ENCODE results near the gene SLC35G6. TPM values are rescaled to one million over a fixed set of nuclear protein-coding genes. Genes with fewer than 3 reads are reported as not detected.

Gene SLC35G6
- total and polyA plus RNA-seq, 2 donors = not detected

- 78% methylated on average over 7 of the region's 7 CpGs for WGBS
- Histone ChIP-seq H3K4me3 (ENCODE audit: low read depth, low read length) (no peak overlapping the region), H3K36me3 (ENCODE audit: insufficient read depth) (no peaks in the 10 kb centered on the region), H3K4me1 (ENCODE audit: insufficient read depth) (peaks cover 2% of the 10 kb centered on the region), H3K27ac (ENCODE audit: low read depth) (no peak overlapping the region)
- DNase-seq (ENCODE audit: extremely low spot score) = no peak
Observed at GRCh38 chr17:7443499-7444485, 37.5 kb upstream of the SLC35G6 start.

- 10% methylated on average over 51 of the region's 51 CpGs for WGBS
- Histone ChIP-seq H3K4me1 (ENCODE audit: insufficient read depth) (peaks cover under 1% of the 10 kb centered on the region), H3K27ac (ENCODE audit: low read depth) (no peak within 1 kb of the TSS), H3K4me3 (ENCODE audit: low read depth, low read length) (peak within 1 kb of the TSS; percentile 9), H3K36me3 (ENCODE audit: insufficient read depth) (no peaks in the 10 kb centered on the region)
- no peak for DNase-seq (ENCODE audit: extremely low spot score)
Observed at GRCh38 chr17:7444682-7445618, 36.3 kb upstream of the SLC35G6 start, which contains the start of gene CHRNB1. Gene CHRNB1, plus strand, starts transcription at chr17:7445061. Its CDS starts 67 bp downstream, at chr17:7445128.

GRCh38 chr17:7445619-7445968, 35.7 kb upstream of the SLC35G6 start:
- H3K27ac ChIP-seq (ENCODE audit: low read depth) = no peak overlapping the region
- no peaks in the 10 kb centered on the region for H3K4me1 ChIP-seq (ENCODE audit: insufficient read depth)
- H3K4me3 ChIP-seq (ENCODE audit: low read depth, low read length) = no peak overlapping the region
- no peaks in the 10 kb centered on the region for H3K36me3 ChIP-seq (ENCODE audit: insufficient read depth)
- WGBS = 10% methylated on average over 16 of the region's 16 CpGs
- DNase-seq (ENCODE audit: extremely low spot score) = no peak

- DNase-seq (ENCODE audit: extremely low spot score) = no peak
- no peaks in the 10 kb centered on the region for H3K36me3 ChIP-seq (ENCODE audit: insufficient read depth)
- WGBS = 89% methylated on average over 7 of the region's 7 CpGs
- no peak overlapping the region for H3K27ac ChIP-seq (ENCODE audit: low read depth)
- H3K4me3 ChIP-seq (ENCODE audit: low read depth, low read length) = no peak overlapping the region
- no peaks in the 10 kb centered on the region for H3K4me1 ChIP-seq (ENCODE audit: insufficient read depth)
Observed at GRCh38 chr17:7448461-7448860, 32.8 kb upstream of the SLC35G6 start.

GRCh38 chr17:7459961-7460545, 21.2 kb upstream of the SLC35G6 start:
- H3K4me1 ChIP-seq (ENCODE audit: insufficient read depth) = no peaks in the 10 kb centered on the region
- no peak overlapping the region for H3K4me3 ChIP-seq (ENCODE audit: low read depth, low read length)
- no peak overlapping the region for H3K27ac ChIP-seq (ENCODE audit: low read depth)
- DNase-seq (ENCODE audit: extremely low spot score) = no peak
- 71% methylated on average over 3 of the region's 3 CpGs for WGBS
- peaks cover 5% of the 10 kb centered on the region for H3K36me3 ChIP-seq (ENCODE audit: insufficient read depth)

- DNase-seq (ENCODE audit: extremely low spot score) = no peak
- H3K4me1 ChIP-seq (ENCODE audit: insufficient read depth) = no peaks in the 10 kb centered on the region
- H3K27ac ChIP-seq (ENCODE audit: low read depth) = no peak overlapping the region
- H3K4me3 ChIP-seq (ENCODE audit: low read depth, low read length) = no peak overlapping the region
- 92% methylated on average over 7 of the region's 7 CpGs for WGBS
- peaks cover 5% of the 10 kb centered on the region for H3K36me3 ChIP-seq (ENCODE audit: insufficient read depth)
Observed at GRCh38 chr17:7460850-7461660, 20.2 kb upstream of the SLC35G6 start.

- 86% methylated on average over 44 of the region's 44 CpGs for WGBS
- no peak for DNase-seq (ENCODE audit: extremely low spot score)
- Histone ChIP-seq H3K4me3 (ENCODE audit: low read depth, low read length) (no peak overlapping the region), H3K36me3 (ENCODE audit: insufficient read depth) (peaks cover 9% of the 10 kb centered on the region), H3K4me1 (ENCODE audit: insufficient read depth) (no peaks in the 10 kb centered on the region), H3K27ac (ENCODE audit: low read depth) (no peak overlapping the region)
Observed at GRCh38 chr17:7462474-7463371, 18.5 kb upstream of the SLC35G6 start.

GRCh38 chr17:7463372-7463846, 17.8 kb upstream of the SLC35G6 start:
- Histone ChIP-seq H3K4me3 (ENCODE audit: low read depth, low read length) (no peak overlapping the region), H3K36me3 (ENCODE audit: insufficient read depth) (peaks cover 9% of the 10 kb centered on the region), H3K27ac (ENCODE audit: low read depth) (no peak overlapping the region), H3K4me1 (ENCODE audit: insufficient read depth) (no peaks in the 10 kb centered on the region)
- WGBS = 87% methylated on average over 14 of the region's 14 CpGs
- no peak for DNase-seq (ENCODE audit: extremely low spot score)

GRCh38 chr17:7464081-7464480, 17.2 kb upstream of the SLC35G6 start:
- Histone ChIP-seq H3K4me3 (ENCODE audit: low read depth, low read length) (no peak overlapping the region), H3K4me1 (ENCODE audit: insufficient read depth) (no peaks in the 10 kb centered on the region), H3K36me3 (ENCODE audit: insufficient read depth) (peaks cover 9% of the 10 kb centered on the region), H3K27ac (ENCODE audit: low read depth) (no peak overlapping the region)
- WGBS = 86% methylated on average over 9 of the region's 9 CpGs
- no peak for DNase-seq (ENCODE audit: extremely low spot score)

GRCh38 chr17:7465597-7466275, 15.5 kb upstream of the SLC35G6 start:
- no peaks in the 10 kb centered on the region for H3K4me1 ChIP-seq (ENCODE audit: insufficient read depth)
- WGBS = 88% methylated on average over 33 of the region's 33 CpGs
- no peak overlapping the region for H3K27ac ChIP-seq (ENCODE audit: low read depth)
- H3K4me3 ChIP-seq (ENCODE audit: low read depth, low read length) = no peak overlapping the region
- no peak for DNase-seq (ENCODE audit: extremely low spot score)
- H3K36me3 ChIP-seq (ENCODE audit: insufficient read depth) = peaks cover 9% of the 10 kb centered on the region

- WGBS = 85% methylated on average over 9 of the region's 9 CpGs
- H3K4me1 ChIP-seq (ENCODE audit: insufficient read depth) = no peaks in the 10 kb centered on the region
- H3K27ac ChIP-seq (ENCODE audit: low read depth) = no peak overlapping the region
- H3K36me3 ChIP-seq (ENCODE audit: insufficient read depth) = peaks cover 9% of the 10 kb centered on the region
- DNase-seq (ENCODE audit: extremely low spot score) = no peak
- H3K4me3 ChIP-seq (ENCODE audit: low read depth, low read length) = no peak overlapping the region
Observed at GRCh38 chr17:7466318-7466638, 15.0 kb upstream of the SLC35G6 start.
